ENCODE measurements around the gene ARPP21.
"Not testable (repeated sequence)": the region's sequence is repeated elsewhere in the genome, so short reads cannot be mapped to it uniquely, and the experiment has no call there.

Gene ARPP21

DNA sequence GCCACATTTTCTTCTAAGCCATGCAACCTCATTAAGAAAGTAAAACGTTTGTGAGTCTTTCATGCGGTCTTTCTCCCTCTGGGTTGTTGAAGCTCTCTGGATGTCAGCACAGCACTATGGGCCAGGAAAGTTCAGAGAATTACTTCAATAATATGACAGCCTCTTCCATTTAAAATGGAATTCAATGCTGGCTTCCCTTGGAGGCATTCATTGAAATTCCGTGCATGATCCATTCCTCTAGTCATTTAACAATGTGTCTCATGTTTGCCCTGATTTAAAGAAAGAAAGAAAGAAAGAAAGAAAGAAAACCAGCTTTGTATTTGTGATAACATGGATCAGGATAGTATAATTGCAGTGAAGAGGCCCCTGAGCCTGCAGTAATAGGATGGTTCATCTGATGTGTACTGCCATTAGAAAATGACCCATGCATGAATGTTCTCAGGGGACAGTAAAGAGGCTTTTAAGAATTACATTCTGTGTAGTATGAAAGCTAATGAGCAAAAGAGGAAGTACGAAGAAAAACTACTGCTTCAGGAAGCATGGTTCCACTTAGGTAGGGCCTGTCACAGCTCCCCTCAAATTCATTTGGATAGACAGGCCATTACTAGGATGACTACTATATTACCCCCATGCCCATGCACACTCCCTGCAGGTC lies 146.0 kb downstream of the ARPP21 start:
- no peak for DNase-seq

DNA sequence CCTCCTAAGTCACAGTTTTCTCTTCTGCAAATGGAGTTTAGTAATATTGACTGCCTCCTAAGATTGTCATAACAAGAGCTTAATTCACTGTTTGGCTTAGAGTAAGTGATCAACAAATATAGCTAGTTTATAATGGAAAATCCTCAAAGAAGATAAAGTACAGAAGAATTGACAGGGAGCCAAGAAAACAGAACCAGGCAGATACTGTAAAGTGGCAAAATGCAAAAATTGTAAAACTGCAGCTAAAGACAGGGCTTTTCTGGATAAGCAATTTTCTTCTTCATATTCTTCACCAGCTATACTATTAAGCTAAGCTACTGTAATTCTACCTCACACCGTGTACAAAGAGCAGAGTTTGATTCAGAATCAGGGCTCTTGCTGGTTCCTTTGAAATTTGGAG lies 148.6 kb downstream of the ARPP21 start:
- DNase-seq, result no peak

- DNase-seq, result no peak
Measured at GRCh38 chr3:35789042-35789831, 149.9 kb downstream of the ARPP21 start.

DNA sequence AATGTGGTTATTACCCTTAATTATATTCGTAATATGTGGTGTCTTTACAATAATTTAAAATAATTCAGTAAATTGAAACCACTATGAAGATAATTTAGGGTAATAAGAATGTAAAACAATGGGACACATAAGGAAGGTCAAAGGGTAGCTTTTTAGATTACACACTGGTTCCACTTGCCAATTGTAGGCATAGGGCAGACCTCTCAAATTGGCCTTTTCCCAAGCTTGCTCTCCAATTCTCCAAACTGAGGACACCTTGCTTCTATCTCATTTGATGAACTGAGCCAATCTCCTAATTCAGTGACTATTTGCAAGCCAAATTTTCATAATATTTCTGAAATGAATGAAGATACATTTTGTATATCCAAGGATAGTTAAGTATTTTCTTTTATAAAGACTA lies 151.4 kb downstream of the ARPP21 start:
- DNase-seq, result no peak

DNA sequence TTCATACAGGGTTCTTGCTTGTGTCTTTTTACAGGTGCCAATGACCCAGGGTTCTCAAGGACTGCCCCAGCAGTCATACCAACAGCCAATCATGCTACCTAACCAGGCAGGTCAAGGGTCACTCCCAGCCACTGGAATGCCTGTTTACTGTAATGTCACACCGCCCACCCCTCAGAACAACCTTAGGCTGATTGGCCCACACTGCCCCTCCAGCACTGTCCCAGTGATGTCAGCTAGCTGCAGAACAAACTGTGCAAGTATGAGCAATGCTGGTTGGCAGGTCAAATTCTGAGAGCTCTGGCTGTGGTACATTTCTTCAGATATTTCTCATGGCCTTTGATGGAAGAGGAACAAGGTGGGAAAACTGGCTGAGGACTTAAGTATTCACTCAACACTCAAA lies 154.3 kb downstream of the ARPP21 start:
- no peak for DNase-seq

GRCh38 chr3:35800960-35801459 lies 161.7 kb downstream of the ARPP21 start:
- DNase-seq, result no peak

GRCh38 chr3:35814531-35814930 lies 175.2 kb downstream of the ARPP21 start:
- no peak for DNase-seq

DNA sequence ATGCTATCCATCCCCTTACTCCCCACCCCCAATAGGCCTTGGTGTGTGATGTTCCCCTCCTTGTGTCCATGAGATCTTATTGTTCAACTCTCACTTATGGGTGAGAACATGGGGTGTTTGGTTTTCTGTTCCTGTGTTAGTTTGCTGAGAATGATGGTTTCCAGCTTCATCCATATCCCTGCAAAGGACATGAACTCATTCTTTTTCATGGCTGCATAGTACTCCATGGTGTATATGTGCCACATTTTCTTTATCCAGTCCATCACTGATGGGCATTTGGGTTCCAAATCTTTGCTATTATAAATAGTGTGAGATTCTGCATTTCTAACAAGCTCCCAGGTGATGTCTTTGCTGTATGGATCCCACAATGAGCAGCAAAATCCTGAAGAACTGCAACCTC lies 176.5 kb downstream of the ARPP21 start:
- DNase-seq, result not testable (repeated sequence)

DNA sequence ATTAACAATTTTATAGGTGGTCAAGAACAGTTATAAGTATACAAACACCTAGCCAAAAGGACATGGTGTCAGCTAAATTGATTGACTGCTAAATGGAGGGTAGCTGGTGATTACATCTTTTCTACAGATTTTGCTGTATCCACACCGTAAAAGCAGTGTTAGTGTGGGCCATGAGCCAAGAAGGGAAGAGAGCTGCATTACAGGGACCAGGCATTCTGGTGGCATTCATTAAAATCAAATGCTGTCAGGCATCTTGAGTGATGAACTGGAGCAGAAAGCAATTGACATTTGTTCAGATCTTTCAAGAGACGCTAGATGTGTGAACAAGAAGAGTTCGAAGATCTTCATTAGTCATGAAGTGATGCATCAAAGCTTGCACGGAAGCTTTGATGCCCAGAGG lies 177.9 kb downstream of the ARPP21 start:
- no peak for DNase-seq

GRCh38 chr3:35832140-35832571 lies 192.8 kb downstream of the ARPP21 start:
- DNase-seq, result no peak
